GM18526 (cell line): Measurements from ENCODE around the gene TEKTIP1.

Experiments used
- POLR2A ChIP-seq: IDR thresholded peaks from 3 replicates; pipeline ENCODE4 v1.6.1; 2011; ENCODE audit not compliant: insufficient read length; ENCODE audit errors: extremely low read depth

Gene TEKTIP1

GRCh38 chr19:3538965-3539755, at the start of gene TEKTIP1:
TEKTIP1 (plus strand) TSS chr19:3539174; CDS start chr19:3539178, 4 bp downstream.
- TF ChIP-seq POLR2A: no peak

- TF ChIP-seq POLR2A: no peak
These were observed 47.4 kb upstream of the TEKTIP1 start for GRCh38 chr19:3491396-3492119.

DNA sequence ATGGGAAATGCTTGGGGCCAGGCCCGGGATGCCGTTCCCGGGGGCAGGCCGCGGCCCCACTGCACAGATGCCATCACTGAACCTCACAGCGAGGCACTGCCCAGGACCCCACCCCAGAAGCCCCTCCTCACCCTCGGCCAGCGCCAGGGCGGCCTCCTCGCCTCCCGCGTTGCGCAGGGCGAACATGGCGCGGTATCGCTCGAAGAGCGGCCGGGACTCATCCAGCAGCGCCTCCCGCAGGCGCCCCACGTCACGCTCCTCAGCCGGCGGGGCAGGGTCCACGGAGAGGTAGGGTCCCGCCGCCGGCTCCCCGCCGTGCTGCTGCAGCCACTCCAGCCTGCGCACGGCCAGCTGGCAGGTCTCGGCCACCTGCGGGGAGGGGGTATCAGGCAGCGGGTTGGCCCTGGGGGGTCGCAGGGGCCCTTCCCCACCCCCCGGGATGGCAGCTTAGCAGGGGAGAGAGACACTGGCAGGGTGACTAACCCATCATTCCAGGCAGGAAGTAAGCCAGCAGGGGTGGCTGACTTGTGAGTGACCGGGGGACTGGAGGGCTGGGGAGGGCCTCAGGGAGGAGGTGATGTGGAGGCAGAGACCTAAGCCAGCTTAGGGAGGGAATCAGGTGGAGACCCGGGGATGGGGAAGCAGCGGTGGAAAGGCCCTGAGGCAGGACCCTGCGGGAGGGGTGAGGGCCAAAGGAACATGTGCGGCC, 46.7 kb upstream of the TEKTIP1 start:
- TF ChIP-seq POLR2A: no peak

- TF ChIP-seq POLR2A: no peak
These were observed 46.1 kb upstream of the TEKTIP1 start for GRCh38 chr19:3492919-3493318.

- no peak for TF ChIP-seq POLR2A
These were observed 45.3 kb upstream of the TEKTIP1 start for GRCh38 chr19:3493651-3494050.

GRCh38 chr19:3494051-3494450, 44.9 kb upstream of the TEKTIP1 start:
- no peak for TF ChIP-seq POLR2A

DNA sequence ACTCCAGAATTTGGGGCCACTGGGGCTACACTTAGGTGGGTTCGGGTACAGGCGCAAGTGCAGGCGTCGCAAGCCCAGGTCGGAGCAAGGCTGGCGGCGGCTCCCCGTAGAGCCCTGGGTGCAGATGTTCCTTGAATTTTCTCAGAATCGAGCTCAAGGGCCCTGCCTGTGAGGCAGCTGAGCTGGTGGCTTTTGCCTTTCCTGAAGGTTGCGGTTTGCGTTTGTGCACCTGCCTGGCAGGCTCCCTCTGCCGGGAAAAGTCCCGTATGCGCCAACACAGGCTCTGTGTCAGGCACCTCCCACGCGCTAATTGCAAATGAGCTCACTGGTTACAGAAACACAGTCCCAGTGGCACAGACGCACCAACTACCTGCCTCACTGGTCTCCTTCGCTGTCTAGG, 44.4 kb upstream of the TEKTIP1 start:
- TF ChIP-seq POLR2A: no peak

- no peak for TF ChIP-seq POLR2A
These were observed 42.3 kb upstream of the TEKTIP1 start for GRCh38 chr19:3496392-3497273.

DNA sequence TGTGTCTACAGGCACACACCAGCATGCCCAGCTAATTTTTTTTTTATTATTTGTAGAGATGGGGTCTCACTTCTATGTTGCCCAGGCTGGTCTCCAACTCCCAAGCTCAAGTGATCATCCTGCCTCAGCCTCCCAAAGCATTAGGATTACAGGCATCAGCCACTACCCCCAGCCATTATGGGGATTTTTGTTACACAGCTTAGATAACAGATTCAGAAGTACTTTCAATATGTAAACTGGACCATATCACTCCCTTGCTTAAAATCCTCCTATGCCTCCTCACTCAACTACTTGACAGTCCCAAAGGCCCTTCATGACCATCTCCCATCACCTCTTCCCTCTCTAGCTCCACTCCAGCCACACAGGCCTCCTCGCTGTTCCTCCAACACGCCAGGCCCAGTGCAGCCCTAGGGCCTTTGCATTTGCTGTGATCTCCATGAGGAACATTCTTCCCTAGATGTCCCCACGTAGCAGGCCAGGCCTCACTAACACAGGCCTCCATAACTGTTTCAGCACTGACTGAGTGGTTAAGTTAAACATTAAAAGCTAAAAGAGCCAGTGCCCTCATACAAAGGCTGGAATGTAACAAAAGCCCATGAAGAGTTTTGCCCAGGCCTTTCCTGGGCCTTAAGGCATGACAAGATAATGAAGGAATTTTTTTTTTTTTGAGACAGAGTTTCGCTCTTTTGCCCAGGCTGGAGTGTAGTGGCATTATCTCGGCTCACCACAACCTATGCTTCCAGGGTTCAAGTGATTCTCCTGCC, 41.0 kb upstream of the TEKTIP1 start:
- no peak for TF ChIP-seq POLR2A

GRCh38 chr19:3499738-3500428, 39.1 kb upstream of the TEKTIP1 start:
- no peak for TF ChIP-seq POLR2A

- peak; percentile 87 for TF ChIP-seq POLR2A
These were observed 38.4 kb upstream of the TEKTIP1 start, which contains the start of gene DOHH for GRCh38 chr19:3500429-3501101. DOHH (minus strand) TSS chr19:3500674; CDS start chr19:3496814, 3,860 bp downstream.

GRCh38 chr19:3501780-3502179, 37.2 kb upstream of the TEKTIP1 start:
- TF ChIP-seq POLR2A: no peak

GRCh38 chr19:3503036-3503572, 35.9 kb upstream of the TEKTIP1 start:
- TF ChIP-seq POLR2A: no peak
